ENCODE data around the gene SEMA3B. TPM values are rescaled to one million over a fixed set of nuclear protein-coding genes. Genes with fewer than 3 reads are reported as not detected.
A peak's percentile ranks its signal among the peaks of the same experiment; 100 is the strongest.
"Not testable (repeated sequence)": the region's sequence is repeated elsewhere in the genome, so short reads cannot be mapped to it uniquely, and the experiment has no call there.

Gene SEMA3B
- total and polyA plus RNA-seq, 8 donors, result 27.5 to 223 (median 43.4) TPM

DNA sequence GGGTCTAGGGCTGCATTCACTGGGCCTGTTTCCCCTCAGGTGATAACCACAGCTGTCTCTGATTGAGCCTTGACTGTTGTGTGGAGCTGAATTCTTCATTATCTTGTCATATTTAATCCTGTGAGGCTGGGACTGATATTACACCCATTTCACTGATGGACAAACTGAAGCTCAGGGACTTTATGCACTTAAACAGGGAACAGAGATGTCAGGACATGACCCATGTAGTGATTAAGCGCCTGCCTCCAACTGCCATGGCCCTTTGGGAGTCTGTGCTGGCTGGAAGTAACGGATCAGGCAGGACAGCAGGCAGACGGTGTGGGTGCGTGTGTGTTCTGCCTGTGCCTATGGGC is 25.4 kb upstream of the SEMA3B start:
- Histone ChIP-seq H3K4me1 (peaks cover 5 to 31% (median 6%) of the 10 kb centered on the region in 3 donors), H3K36me3 (no peaks in the 10 kb centered on the region), H3K9me3 (no peaks in the 10 kb centered on the region), H3K27me3 (no peaks in the 10 kb centered on the region), H3K27ac (peak overlapping the region in 3 of 4 donors; percentile 8 to 81 (median 80)), H3K4me3 (no peak overlapping the region)
- intact Hi-C loops (cut with DNase I), result no loop called here
- ATAC-seq, result no peak
- WGBS, 2 donors, result 86 to 91% methylated on average over 4 of the region's 4 CpGs
- FAIRE-seq, result no peak
- DNase-seq, result no peak
- TF ChIP-seq, protein P1, sequence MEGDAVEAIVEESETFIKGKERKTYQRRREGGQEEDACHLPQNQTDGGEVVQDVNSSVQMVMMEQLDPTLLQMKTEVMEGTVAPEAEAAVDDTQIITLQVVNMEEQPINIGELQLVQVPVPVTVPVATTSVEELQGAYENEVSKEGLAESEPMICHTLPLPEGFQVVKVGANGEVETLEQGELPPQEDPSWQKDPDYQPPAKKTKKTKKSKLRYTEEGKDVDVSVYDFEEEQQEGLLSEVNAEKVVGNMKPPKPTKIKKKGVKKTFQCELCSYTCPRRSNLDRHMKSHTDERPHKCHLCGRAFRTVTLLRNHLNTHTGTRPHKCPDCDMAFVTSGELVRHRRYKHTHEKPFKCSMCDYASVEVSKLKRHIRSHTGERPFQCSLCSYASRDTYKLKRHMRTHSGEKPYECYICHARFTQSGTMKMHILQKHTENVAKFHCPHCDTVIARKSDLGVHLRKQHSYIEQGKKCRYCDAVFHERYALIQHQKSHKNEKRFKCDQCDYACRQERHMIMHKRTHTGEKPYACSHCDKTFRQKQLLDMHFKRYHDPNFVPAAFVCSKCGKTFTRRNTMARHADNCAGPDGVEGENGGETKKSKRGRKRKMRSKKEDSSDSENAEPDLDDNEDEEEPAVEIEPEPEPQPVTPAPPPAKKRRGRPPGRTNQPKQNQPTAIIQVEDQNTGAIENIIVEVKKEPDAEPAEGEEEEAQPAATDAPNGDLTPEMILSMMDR (IDR thresholded peaks at IDR 0.05), result no peak

DNA sequence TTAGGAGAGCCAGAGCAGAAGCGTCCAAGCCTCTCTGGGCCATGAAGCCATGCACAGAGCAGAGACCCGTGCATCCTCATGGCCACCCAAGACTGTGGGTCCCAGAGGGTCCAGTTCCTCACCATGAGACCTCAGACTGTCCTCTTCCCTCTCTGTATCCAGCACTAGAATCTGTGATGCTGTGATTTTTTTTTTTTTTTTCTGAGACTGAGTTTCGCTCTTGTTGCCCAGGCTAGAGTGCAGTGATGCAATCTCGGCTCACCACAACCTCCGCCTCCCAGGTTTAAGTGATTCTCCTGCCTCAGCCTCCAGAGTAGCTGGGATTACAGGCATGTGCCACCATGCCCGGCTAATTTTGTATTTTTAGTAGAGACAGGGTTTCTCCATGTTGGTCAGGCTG is 24.1 kb upstream of the SEMA3B start:
- peak overlapping the region in 2 of 4 donors; percentile 80 to 81 for H3K27ac ChIP-seq

DNA sequence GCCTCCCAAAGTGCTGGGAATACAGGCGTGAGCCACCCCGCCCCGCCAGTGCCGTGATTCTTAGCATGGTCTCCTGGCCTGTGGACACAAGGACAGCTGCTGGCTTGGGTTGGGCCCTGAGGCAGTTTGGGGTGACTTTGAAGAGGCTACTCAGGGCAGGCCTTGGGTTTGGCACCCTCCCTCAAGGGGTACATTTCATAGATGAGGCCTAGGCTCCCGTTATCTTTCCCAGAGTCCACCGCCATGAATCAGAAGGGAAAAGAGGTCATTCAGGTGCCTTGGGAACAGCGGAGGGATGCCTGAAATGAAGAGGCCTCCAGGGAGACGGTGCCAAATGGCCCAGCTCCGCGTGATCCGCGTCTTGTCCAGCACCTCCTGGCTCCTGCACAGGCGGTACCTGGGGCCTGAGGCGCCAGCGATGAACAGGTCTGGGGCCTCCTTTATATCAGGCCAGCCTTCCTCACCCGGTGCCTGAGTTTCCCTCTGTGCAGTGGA is 23.6 kb upstream of the SEMA3B start:
- FAIRE-seq, result no peak
- Histone ChIP-seq H3K36me3 (no peaks in the 10 kb centered on the region), H3K27me3 (no peaks in the 10 kb centered on the region), H3K27ac (peak overlapping the region; percentile 18 to 73 (median 56)), H3K4me3 (peak overlapping the region in 1 of 4 donors; percentile 56), H3K4me1 (peaks cover 0 to 24% (median 5%) of the 10 kb centered on the region in 3 donors), H3K9me3 (no peaks in the 10 kb centered on the region)
- DNase-seq, result peak in 1 of 6 donors; percentile 69
- ATAC-seq, result no peak
- TF ChIP-seq, protein P1 (IDR thresholded peaks at IDR 0.05), result no peak
- 74 to 80% methylated on average over 16 of the region's 16 CpGs for WGBS, 2 donors
- intact Hi-C loops (cut with DNase I), result no loop called here

More for the DNA sequence above, 24.1 kb upstream of the SEMA3B start:
- intact Hi-C loops (cut with DNase I); ATAC-seq; H3K9me3 ChIP-seq; H3K36me3 ChIP-seq; FAIRE-seq; DNase-seq; H3K27me3 ChIP-seq; H3K4me3 ChIP-seq: not testable (repeated sequence)
- 79 to 82% methylated on average over 6 of the region's 6 CpGs for WGBS, 2 donors
- peaks cover 0 to 24% (median 5%) of the 10 kb centered on the region in 3 donors for H3K4me1 ChIP-seq

DNA sequence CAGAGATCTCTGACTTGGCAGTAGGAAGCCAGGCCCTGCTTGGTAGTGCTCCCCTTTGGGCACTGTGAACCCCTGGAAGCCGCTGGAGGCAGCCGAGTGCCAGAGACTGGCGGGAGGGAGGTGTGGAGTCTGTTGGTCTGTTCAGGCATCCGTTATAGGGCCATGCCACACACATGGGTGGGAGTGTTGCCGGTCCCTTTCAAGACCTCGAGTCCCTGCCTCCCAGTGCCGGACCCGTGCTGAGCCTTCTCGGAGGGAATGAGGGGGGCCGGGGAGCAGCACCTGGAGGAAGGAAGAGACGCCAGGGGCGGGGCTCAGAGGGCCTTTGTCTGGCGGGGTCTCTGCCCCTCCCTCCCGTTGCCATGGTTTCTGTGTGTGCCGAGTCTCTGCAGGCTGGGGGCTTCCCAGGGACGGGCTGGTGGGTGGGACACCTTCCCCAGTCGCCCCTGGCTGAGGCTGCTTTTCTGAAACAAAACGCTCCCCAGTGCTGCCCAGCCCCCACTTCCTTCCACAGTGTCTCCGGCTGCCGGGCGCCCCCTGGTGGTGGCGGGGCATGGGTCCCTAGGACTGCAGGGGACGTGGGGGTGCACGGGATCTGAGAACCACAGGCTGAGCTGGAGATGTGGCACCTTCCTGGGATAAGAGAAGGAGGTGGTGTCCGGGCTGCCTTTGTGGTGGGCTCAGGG is 23.0 kb upstream of the SEMA3B start:
- H3K4me1 ChIP-seq, result peaks cover 0 to 24% (median 5%) of the 10 kb centered on the region in 3 donors
- H3K9me3 ChIP-seq, result no peaks in the 10 kb centered on the region
- peak overlapping the region in 3 of 4 donors; percentile 9 to 56 (median 40) for H3K4me3 ChIP-seq
- DNase-seq (peak; percentile 79 to 99 (median 91)), FAIRE-seq (no peak), ATAC-seq (peak; percentile 90 to 91 (median 90))
- H3K27ac ChIP-seq, result peak overlapping the region; percentile 18 to 73 (median 56)
- TF ChIP-seq, protein P1 (IDR thresholded peaks at IDR 0.05), result peak; percentile 92 to 98 (median 97)
- H3K27me3 ChIP-seq, result no peaks in the 10 kb centered on the region
- intact Hi-C loops (cut with DNase I), result no loop called here
- 2 to 3% methylated on average over 20 to 25 of the region's 25 CpGs for WGBS, 2 donors
- H3K36me3 ChIP-seq, result no peaks in the 10 kb centered on the region

DNA sequence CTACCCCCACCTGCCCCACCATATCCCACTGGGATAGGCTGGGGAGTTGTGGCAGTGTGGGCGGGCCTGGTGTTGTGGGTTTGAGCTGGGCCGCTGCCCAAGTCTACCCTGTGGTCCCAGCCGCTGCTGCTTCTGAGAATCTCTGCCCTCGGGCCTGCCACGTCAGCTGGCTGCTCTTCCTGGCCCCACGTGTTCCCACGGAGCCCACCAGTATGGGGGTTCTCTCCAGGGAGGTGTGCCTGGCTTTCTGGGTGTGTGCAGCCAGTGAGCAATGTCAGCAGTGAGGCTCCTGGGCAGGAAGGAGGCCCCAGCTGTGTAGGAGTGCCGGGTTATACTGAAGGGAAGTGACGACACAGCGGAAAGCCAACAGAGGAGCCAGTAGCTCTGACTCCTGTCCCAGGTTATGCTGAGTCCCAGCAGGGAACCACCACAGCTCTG is 22.4 kb upstream of the SEMA3B start:
- intact Hi-C loops (cut with DNase I), result no loop called here
- WGBS, 2 donors, result 35 to 40% methylated on average over 10 of the region's 10 CpGs

More for the DNA sequence above, 22.4 kb upstream of the SEMA3B start:
- TF ChIP-seq, protein P1 (IDR thresholded peaks at IDR 0.05), result no peak
- peak overlapping the region in 3 of 4 donors; percentile 18 to 73 (median 70) for H3K27ac ChIP-seq
- no peaks in the 10 kb centered on the region for H3K27me3 ChIP-seq
- DNase-seq, result no peak
- no peaks in the 10 kb centered on the region for H3K9me3 ChIP-seq
- ATAC-seq, result peak in 3 of 4 donors; percentile 4 to 31 (median 16)
- no peaks in the 10 kb centered on the region for H3K36me3 ChIP-seq
- no peak for FAIRE-seq
- H3K4me1 ChIP-seq, result peaks cover 0 to 24% (median 5%) of the 10 kb centered on the region in 3 donors
- peak overlapping the region in 1 of 4 donors; percentile 56 for H3K4me3 ChIP-seq

Data from pancreas (tissue), 10 donors.